ENCODE data around the gene GEMIN7.

Gene GEMIN7

DNA sequence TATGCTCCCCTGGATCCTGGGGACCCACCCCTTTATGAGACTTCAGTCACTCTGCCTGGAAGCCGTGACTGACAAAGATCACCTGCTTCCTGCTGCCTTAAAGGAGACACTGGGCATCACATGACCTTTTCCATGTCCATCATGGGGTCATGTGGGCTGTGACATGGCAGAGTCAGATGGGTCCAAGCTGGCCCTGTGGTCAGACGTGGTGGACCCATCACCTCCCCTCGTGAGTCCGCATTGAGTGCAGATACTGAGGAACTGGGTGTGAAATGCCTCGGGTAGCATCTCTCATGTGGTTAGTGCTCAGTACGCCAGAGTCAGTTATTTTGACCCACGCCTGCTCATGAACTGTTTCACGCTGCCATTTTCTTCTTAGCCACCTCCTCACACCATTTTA lies 54.6 kb downstream of the GEMIN7 start:
- DNase-seq: no peak

DNA sequence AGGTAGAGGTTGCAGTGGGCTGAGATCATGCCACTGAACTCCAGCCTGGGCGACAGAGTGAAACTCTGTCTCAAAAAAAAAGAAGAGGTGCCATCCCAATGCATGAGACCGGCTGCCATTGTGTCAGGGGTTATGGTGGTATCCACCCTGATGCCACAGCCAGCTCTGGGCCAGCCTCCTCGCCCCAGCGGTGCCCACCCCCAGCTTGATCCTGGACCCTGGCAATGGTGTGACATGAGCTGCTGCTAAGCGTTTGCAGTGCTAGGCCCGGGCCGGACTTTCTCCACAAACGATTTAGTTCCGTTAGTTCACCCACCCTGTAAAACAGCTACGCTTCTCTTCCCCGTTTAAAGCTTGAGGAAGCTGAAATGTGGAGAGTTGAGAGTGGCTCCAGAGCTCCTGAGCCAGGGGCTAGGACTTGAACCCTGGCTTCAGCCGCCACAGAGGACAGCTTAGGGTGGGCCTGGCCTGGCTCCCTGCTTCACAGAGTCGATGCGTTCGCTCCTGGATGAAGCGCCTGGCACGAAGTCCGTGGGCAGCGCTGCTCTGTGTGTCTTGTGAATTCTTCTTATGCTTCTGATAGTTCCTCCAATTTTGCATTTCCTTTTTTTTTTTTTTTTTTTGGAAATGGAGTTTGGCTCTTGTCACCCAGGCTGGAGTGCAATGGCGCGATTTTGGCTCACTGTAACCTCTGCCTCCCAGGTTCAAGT lies 56.3 kb downstream of the GEMIN7 start:
- no peak for DNase-seq

GRCh38 chr19:45136507-45137178 lies 57.6 kb downstream of the GEMIN7 start:
- peak; percentile 59 for DNase-seq

- DNase-seq: peak; percentile 81
These were observed 58.2 kb downstream of the GEMIN7 start for GRCh38 chr19:45137179-45137761.

- no peak for DNase-seq
These were observed 59.3 kb downstream of the GEMIN7 start for GRCh38 chr19:45138303-45138751.

DNA sequence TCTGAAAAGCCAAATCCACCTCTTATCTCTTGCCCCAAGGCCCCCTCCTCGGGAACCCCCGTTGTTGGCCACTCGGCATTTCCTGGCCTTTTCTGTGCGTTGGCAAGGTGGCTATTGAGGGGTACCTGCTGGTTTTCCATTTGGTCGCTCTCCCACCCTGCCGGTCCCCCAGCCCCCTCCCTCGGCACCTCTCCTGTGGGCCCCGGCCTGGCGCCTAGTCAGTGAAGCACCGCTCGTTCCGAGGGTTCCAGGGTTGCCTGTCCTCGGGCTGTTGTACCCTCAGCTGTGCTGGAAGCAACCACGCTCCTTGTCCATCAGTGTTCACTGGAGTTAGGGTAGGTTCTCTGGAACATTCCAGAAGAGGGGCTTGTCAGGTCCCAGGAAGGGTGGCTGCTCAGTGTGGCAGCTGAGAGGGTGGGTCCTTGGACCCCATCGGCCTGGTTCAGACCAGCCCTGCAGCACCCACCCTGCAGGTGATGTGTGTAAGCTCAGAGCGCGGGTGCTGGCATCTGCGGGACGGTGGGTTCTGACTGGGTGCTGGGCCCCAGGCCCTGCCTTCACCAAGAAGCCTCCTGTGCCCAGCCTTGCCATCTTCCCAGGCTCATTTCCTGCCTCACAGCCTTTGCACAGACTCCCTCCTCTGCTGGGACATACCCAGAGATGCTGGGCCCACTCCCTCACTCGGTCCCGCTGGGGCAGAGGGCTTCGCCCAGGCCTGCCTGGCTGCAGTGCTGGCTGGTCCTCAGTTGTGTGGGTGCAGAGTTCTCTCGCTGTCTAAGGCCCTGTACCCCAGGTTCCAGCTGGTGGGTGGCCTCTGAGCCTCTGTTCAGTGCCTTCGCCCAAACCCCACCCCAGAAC lies 60.5 kb downstream of the GEMIN7 start:
- DNase-seq: no peak

- no peak for DNase-seq
These were observed 61.1 kb downstream of the GEMIN7 start for GRCh38 chr19:45140144-45140503.

- DNase-seq: no peak
These were observed 61.5 kb downstream of the GEMIN7 start for GRCh38 chr19:45140533-45140932.
